Astrocyte (in vitro differentiated cells and primary cell): Measurements from ENCODE around the gene KDELR1.

Experiments used
- CTCF ChIP-seq: IDR thresholded peaks from 2 replicates; pipeline ENCODE4 v1.5.1; 2011; ENCODE audit warnings: low read depth, mild to moderate bottlenecking, inconsistent platforms, low read length, moderate library complexity; ENCODE audit not compliant: insufficient read depth
- EZH2 ChIP-seq: IDR thresholded peaks from 2 replicates; pipeline ENCODE4 v1.6.1; 2012; ENCODE audit warnings: mild to moderate bottlenecking, low read length, inconsistent platforms; ENCODE audit not compliant: insufficient read depth

- TF ChIP-seq CTCF (no peak), EZH2 (no peak)
Measured at GRCh38 chr19:48361912-48362311, 29.4 kb downstream of the KDELR1 start.
